Right forelimb (tissue), 1 donor: ENCODE data around the gene DCLK2.

Experiments
- DNase-seq: peaks from one replicate; pipeline ENCODE4 v3.0.0-alpha.2; 2018

Gene DCLK2

DNA sequence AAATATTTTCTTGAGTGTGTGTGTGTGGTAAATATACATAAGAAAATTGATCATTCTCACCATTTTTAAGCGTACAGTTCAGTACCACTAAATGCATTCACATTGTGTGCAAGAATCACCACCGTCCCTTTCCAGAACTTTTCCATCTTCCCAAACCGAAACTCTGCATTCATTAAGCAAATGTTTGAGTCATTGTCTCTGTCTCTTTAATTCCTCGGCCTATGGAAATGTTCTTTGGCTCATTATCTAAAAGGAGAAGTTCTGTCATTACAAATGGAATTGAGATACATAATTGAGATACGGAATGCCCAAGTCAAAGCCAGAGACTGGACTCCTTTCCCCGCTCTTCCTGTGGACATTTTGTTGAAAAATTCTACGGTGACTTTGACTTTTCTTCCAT, 168.9 kb downstream of the DCLK2 start:
- no peak for DNase-seq

DNA sequence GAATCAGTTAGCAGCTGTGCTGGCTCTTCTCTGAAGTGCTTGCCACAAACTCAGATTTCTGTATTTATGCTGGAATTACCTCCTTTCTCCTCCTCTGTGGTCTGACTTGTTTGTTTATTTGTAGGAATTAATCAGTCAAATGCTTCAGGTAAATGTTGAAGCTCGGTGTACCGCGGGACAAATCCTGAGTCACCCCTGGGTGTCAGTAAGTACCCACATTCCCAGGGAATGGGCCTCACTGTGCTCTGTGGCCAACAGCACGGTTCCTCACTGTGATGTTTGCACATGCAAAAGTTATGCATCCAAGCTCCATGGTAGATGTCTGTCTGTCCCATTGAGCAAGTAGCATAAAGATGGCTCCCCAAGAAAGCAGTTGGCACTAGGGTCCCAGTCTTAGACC, 169.9 kb downstream of the DCLK2 start:
- no peak for DNase-seq

DNA sequence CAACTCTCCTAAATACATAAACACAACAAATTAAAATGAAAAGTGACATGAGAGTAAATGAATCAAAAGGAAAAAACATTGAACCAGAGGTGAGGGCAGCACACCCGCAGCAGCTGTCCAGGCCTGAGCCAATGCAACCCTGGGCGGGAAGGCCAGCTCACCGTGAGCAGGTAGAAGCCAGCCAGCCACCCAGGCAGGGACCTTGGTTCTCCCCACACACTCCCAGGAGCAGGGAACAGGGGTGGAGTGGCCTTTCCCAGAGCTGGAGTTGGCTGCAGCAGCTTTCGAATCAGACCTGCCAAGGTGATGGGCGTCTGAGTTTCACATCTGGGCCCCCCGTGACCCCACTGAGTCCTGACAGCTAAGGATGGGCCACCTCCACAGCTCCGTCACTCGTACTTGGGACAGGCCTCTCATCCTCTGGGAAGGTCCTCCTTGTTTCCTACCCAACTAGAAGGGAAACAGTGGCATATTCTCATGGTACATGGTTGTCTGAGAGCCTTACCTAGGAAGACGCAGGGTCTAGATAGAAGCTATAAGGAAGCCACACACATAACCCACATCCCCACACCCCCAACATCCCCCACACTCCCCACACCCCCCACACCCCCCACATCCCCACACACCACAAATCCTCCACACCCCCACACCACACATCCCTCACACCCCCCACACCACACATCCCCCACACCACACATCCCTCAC, 172.2 kb downstream of the DCLK2 start:
- no peak for DNase-seq

DNA sequence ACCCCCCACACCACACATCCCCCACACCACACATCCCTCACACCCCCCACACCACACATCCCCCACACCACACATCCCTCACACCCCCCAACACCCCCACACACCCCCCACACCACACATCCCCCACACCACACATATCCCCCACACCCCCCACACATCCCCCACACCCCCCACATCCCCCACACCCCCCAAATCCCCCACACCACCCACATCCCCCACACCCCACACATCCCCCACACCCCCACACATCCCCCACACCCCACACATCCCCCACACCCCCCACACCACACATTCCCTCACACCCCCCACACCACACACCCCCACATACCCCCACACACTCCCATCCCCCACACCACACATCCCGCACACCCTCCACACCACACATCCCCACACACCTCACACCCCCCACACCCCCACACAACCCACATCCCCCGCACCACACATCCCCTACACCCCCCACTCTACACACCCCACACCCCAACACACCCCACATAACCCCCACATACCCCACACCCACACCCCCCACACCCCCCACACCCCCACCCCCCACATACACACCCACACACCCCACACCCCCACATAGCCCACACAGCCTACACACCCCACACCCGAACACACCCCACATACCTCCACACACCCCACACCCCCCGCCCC, 172.9 kb downstream of the DCLK2 start:
- DNase-seq: no peak

DNA sequence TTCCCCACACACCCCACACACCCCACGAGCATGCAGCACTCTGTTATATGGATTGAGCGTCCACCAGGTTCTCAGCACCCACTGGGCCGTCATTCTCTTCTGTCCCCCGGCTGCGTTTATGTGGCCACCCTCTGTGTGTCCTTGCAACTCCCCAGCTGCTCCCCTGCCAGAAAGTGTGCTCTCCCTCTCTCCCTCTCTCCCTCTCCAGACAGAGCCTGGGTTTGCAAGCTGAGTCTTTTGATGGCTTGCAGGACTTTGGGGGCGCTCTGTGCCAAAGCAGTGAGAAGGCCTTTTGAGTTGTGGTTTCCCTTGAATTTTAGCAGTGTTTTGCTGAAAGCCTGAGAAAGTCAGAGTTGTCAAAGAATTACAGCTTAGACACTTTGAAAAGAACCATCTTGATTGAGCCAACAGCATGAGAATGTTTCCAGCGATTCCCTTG, 173.5 kb downstream of the DCLK2 start:
- DNase-seq: no peak

DNA sequence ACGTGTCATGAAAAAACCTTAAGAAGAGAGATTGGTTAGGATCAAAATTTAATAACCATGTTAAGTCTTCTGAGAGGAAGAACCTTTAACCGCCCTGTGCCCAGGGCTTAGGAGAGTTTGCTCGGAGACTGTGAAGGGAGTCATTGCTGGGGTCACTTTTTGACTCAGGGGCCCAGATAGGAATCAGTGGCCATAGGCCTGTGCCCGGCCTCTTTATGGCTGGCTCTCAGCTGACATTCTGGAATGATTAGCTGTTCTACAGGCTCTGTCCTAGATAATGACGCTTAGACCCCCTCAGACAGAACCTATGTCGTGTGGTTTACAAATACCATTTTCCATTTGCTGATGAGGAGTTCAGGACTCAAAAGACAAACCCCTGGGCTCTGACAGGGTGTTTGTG, 174.1 kb downstream of the DCLK2 start:
- DNase-seq: no peak

DNA sequence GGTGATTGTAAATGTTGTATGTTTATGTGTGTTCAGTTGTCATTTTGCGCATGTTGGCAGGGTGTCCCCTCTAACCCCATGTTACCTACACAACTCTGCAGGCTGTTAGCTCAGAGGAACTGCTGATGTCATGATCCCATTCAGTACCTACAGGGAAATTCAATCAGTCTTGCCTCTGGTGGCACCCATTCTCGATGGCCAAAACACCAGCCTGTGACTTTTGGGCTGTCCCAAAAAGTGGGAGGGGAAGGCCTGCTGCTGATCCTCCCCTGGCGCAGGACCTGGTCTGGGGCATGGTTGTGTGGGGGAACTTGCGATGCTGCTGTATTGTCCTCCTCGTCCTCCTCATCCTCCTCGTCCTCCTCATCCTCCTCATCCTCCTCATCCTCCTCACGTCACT, 174.5 kb downstream of the DCLK2 start:
- no peak for DNase-seq

DNA sequence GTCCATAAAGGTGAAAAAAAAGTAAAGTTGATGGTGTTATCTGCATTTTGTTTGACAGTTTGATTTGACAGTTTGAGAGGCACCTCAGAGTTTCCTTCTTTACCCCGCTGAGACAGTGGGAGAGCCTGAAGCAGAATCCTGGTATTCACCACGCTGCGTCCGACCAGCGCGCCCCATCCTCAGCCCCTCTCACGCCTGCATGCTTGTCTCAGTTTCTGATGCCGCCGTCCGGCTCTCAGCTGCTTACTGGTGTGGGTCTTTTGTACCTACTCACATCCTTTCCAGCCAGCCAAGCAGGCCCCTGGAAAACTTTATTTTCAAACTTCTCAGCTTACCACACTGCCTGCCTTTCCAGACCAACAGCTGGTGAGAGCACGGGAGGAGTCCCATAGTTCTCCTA, 175.2 kb downstream of the DCLK2 start:
- no peak for DNase-seq

DNA sequence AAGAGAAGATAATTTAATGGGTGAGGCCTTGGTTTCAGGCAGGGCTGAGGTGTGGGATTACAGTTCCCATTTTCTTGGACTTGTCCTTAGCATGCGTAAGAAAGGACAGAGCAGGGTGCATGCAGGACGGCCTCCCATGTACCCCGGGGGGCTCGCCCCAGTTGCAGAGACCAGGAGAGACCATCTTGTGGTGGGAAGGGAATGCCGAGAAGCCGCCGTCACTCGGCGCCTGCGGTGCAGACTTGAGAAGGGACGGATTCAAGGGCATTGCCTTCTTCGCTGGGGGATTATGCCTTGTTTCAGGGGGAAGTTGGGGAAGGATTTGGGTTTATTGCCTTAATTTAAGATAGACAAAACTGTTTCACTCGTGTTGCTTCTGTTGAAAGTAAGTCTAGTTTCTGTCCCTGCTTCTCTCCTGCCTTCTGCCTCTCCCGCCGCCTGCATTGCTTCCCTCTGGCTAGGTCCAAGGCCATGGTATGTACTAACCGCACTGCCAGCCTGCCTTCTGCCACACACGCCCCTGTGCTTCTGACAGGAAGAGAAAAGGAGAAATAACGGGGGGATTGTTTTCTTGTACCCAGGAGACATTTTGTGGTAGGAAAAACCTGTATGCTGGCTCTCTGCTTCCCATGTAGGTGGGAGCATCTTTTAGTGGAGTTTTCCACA, 175.9 kb downstream of the DCLK2 start:
- DNase-seq: no peak

DNA sequence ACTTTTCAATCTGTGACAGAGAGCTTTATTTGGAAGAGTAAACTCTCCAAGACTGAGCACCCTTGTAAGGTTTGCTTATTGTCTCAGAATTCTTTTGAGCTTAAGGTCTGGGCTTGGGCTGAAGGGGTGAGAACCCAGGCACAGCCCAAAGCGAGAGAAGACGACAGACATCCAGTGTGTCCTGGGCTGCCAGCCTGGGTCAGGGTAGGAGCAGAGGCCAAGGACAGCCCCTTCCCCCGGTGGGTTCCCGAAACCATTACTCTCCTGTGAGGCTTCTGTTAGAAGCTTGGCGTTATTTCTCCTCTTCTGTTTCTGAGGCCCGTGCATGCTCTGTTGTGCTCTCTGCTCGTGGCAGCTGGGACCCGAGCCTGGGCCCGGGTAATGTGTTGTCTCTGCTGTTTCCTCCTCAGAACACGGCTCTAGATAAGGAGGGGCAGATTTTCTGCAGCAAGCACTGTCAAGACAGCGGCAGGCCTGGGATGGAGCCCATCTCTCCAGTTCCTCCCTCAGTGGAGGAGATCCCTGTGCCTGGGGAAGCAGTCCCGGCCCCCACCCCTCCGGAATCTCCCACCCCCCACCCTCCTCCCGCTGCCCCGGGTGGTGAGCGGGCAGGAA, 177.5 kb downstream of the DCLK2 start:
- no peak for DNase-seq

DNA sequence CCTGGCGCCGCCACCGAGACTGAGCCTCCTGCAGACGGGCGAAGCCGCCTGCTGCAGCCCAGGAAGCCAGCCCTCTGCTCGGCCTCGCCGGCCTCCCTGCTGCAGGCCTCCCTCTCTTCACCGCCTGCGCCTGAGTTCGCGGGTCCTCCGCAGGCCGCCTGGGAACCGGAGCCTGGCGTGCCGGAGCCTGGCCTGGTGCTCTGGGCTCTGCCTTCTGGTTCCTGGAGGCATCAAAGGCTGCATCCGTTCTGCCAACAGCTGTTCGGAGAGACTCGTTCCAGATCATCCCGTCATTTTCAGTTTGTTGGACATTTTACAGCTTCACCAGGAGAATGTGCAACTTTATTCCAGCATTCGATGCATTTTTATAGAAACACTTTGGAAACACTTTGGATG, 178.0 kb downstream of the DCLK2 start:
- no peak for DNase-seq

DNA sequence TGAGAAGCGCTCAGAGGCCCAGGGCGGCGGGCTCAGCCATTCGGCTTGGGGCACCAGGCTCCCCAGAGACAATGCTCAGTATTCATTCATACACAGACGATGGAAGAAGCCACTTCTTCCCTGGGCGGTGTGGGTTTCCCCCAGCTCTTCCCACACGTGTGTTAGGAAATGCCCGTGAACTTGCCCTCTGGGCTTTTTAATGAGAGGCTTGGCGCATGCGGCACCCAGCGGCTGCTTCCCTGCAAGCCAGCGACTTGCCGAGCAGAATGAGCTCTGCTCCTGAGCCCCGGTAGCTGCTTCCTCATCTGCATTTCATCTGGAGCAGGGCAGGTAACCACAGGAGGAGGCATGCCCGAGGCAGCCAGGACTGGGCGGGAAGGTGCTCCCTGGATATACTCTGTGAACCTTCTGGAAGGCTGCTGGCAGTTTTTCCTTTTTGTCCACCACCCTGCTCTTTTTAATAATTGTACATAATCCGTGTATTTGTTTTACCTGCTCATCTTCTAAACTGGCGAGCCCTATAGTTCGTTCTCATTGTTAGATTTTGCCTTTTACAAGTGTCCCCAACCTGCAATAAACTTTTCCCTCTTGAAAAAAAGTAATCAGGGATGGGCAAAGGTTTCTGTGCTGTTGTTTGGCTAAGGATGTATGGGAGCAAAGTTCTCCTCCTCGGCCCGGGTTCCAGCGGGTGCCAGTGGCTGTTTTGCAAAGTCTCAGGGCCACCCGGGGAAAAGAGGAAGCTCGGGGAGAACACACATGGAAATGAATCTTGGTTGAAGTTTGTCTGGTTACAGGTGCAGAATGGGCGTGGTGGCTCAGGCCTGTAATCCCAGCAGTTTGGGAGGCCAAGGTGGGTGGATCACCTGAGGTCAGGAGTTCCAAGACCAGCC, 178.8 kb downstream of the DCLK2 start:
- DNase-seq: no peak

DNA sequence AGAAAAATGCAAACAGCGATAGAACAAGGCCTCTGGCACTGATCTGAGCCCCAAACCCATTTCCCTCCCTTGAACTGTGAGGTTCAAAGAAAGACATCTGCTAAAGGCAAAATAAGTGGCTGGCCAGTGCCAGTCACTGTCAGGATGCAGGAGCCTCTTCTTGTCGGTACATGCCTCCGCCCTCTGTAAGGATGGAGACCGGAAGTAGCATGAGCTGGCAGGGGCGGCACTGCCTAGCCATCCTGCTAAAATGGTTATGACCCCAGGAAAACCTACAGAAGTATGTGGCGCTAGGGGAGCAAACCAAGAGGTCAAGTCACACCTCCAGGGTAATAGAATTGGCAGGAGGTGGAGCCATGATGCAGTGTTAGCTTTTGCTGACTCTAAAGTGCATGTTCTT, 180.3 kb downstream of the DCLK2 start:
- DNase-seq: no peak

DNA sequence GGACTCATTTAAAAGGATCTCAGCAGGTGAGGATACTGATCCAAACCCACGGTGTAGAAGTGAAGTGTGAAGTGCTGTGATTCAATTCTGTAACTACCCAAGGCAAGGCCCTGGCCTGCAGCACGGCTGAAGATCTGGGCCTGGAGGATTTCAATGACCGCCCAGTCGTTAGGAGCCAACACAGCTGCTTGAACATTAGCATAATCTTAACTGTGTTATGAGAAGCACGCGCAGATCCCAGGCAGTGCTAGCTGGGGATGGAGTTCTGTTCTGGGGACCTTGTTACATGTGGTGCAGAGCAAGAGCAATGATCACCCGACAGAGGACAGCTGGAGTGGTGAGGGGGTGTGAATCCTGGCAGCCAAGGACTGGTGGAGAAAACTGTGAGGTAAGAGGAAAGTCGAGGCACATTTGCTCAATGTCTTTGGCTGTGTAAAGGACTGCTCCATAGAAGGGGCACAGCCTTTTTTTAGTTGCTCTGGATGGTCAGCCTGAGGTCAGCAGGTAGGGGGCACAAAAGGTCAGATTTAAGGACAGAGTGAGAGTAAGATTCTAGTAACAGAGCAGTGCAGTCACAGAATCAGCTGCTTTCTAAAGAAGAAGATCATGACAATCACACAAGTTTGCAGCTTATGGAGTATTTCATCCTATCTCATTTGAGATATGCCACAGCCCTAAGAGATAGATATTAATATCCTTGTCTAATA, 181.8 kb downstream of the DCLK2 start:
- DNase-seq: no peak

DNA sequence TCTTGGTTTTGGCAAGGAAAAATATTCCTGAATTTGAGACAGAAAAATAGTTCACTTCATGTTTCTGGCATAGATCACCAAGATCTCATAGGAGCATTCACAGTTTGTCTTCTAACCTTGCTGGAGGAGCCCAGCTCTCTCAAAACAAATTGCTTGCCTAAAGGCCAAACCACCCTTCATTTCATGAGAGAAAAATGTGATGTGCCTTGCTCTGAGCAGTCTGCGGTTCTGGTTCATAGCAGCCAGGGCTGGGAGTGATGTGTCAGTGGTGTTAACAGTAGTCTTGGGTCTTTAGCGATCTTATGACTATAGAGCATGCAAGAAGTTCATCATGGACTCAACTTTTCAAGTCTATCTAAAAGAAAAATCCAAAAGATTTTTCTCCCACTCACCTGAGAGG, 183.3 kb downstream of the DCLK2 start:
- no peak for DNase-seq

DNA sequence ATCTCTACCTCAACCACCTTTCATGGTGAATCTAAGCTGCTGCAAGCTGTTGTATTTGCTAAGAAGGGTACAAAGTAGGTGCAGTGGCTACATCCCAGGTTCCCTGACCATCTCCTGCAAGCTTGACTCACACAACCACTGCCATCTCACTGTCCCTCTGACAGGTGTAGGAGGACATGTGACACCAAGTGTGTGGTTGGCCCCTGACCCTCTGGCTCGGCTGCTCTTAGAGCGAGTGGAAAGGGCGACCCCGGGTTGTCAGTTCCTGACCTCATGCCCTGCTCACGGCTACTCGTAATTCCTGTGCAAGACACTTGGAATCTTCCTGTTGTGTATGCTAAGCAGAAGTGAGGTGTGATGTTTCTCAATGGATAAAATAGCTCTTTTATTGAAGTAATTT, 184.4 kb downstream of the DCLK2 start:
- no peak for DNase-seq

DNA sequence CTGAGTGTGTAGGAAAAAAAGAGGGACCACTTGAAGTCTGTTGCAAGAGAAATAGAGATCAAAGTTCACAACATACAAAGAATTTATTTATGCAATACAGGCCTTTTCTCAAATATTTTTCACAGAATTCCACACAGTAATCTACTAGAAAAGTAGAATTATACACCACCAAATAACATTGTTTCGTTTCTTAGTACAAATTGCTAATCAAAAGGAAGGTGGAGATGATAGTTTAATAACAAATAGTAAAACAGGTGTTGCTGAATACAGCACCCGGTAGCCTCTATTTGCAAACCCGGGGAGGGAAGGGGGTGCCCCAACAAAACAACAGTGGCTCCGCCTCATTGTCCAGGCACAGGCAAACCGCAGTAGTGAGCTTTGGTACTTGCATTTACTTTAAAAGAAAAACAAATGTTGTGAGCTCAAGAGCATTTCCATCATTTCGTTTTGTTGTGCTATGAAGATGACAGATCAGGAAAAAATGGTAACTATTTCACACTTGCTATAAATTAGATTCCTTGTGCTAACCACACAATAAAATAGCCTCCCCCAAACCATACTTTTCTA, 186.4 kb downstream of the DCLK2 start:
- no peak for DNase-seq

DNA sequence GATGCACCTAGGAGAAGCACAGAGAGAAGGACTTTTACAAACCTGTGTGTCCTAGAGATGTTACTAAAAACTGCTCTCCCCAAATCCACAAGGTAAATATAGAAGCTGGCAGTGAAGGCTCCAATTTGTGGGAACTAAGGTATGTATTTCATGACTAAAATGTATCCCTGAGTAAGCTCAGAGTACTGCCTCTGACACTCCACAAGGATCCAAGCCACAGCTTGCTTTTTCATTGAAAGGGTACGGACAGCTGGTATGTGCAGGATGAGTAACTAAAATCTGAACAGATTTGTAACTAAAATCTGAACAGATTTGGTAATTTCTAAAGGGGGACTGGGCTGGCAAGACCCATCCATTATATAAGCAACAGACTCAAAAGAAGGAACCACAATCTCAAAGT, 187.6 kb downstream of the DCLK2 start:
- DNase-seq: no peak

DNA sequence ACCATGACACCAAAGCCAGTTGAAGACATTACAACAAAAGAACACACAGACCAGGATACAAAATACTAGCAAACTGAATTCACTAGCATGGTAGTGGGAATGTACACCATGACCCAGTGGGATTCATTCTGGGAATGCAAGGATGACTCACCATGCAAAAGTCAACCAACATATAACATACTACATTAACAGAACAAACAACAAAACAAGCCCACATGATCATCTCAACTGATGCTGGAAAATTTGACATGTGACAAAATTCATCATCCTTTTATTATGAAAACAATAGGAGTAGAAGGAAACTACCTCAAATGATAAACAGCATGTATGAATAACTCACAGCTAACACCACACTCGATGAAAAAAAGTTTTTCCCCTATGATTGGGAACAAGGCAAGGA, 190.2 kb downstream of the DCLK2 start:
- no peak for DNase-seq

DNA sequence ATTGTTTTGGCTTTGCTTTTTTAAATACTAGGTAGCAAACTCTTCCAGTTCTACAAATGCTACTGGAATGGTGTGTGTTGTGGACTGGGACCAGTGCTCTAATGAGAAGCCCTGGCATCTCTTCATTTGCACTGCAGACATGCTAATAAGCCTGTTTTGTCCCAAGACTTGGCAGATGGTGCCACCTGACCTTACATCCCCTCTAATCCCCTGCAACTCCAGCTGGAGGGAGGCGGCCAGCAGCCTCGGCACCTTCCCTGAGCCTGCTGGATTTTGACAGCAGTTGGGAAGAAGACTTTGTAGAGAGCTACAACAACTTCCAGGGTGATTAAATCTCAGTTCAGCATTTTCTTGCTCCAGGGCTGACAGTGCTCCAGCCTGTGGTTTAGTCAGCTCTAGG, 200.0 kb downstream of the DCLK2 start:
- no peak for DNase-seq

DNA sequence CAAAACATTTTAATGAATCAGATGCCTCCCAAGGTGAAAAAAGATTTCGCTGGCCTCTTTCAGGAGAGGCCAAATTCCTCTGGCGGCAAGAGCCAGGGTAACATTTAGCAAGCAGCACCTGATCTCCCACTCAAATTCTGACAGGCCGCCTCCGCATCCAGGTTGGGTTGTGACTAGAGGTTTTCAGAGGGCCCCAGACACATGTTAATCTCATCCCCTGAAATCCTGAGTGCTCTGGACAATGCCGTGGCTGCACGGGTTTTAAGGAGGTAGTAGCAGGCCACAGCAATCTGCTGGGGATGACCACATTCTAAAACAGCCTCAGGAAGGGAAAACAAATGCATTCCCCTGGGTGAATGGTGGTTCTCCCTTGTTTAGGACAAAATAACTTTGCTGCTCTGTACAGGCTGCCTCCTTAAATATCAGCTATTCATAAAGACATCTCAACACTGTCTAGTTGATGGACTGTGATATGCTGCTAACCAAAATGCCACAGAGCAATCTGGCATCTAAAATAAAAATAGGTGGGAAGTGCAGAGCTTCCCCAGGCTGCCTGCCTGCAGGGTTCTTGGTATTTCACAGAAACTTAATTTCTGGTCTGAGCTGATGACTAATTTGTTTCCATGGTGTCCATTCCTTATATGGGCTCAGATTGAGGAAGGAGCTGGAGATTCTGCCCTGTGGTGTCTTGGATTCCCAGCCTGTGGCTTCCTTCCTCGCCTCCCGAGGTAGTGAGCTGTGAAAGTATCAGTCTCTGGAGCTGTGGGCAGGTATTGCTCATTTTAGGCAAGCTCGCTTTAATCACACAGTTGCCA, 202.0 kb downstream of the DCLK2 start:
- no peak for DNase-seq
